PC-3 (cell line): ENCODE data around the gene SNRPD1.

ENCODE experiments used
- EZH2 ChIP-seq: fragments of 300-600 bp; sonication (generic); IDR thresholded peaks from one replicate; pipeline ENCODE4 v1.6.1; 2017; ENCODE audit warnings: antibody characterized with exemption, mild to moderate bottlenecking, low read length; ENCODE audit not compliant: unreplicated experiment
- TF ChIP-seq, protein P1 (sequence below): fragments of 300-600 bp; sonication (generic); conservative IDR thresholded peaks from 2 replicates; pipeline ENCODE4 v1.5.1; 2017; ENCODE audit warnings: antibody characterized with exemption, low read depth, mild to moderate bottlenecking, low read length

DNA sequence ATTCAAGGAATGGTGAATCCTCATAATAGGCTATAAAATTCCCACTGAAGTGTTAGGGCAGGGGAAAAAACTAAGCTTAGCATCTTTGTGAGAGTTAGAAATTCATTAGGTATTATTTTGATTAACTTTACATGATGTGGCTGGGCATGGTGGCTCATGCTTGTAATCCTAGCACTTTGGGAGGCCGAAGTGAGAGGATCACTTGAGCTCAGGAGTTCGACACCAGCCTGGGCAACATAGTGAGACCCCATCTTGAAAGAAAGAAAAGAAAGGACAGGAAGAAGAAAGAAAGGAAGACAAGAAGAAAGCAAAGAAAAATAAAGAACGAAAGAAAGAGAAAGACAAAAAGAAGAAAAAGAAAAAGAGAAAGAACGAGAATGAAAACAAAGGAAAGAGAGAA lies 40.0 kb downstream of the SNRPD1 start:
- TF ChIP-seq, protein P1, sequence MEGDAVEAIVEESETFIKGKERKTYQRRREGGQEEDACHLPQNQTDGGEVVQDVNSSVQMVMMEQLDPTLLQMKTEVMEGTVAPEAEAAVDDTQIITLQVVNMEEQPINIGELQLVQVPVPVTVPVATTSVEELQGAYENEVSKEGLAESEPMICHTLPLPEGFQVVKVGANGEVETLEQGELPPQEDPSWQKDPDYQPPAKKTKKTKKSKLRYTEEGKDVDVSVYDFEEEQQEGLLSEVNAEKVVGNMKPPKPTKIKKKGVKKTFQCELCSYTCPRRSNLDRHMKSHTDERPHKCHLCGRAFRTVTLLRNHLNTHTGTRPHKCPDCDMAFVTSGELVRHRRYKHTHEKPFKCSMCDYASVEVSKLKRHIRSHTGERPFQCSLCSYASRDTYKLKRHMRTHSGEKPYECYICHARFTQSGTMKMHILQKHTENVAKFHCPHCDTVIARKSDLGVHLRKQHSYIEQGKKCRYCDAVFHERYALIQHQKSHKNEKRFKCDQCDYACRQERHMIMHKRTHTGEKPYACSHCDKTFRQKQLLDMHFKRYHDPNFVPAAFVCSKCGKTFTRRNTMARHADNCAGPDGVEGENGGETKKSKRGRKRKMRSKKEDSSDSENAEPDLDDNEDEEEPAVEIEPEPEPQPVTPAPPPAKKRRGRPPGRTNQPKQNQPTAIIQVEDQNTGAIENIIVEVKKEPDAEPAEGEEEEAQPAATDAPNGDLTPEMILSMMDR, result no peak
- TF ChIP-seq EZH2, result no peak
